Aorta (tissue), 5 donors: ENCODE measurements around the gene DNAJB7. TPM values are rescaled to one million over a fixed set of nuclear protein-coding genes. Genes with fewer than 3 reads are reported as not detected.
"Not testable (repeated sequence)": the region's sequence is repeated elsewhere in the genome, so short reads cannot be mapped to it uniquely, and the experiment has no call there.

Experiments used
- ATAC-seq: fragments of 200-7000 bp; cut with Tn5 transposase; one replicate; pipeline ENCODE4 v1.9.1; 2022; ENCODE audit warnings: moderate library complexity; ENCODE audit not compliant: low FRiP score
- DNase-seq, 2 donors: peaks; one replicate each; pipeline ENCODE4 v3.0.0-alpha.2; 2020
- H3K27ac ChIP-seq, 2 donors: one replicate each; pipeline ENCODE4 v1.5.1; 2013; ENCODE audit warnings: low read length in 2 of 2, mild to moderate bottlenecking in 2 of 2, moderate library complexity in 2 of 2, control low read depth in 1 of 2, inconsistent platforms in 1 of 2, low read depth in 1 of 2
- H3K27me3 ChIP-seq, 2 donors: one replicate each; pipeline ENCODE4 v1.6.1; 2013; ENCODE audit warnings: control low read depth in 1 of 2, low read length in 1 of 2, mild to moderate bottlenecking in 1 of 2, moderate library complexity in 1 of 2; ENCODE audit not compliant: insufficient read depth in 2 of 2, control insufficient read depth in 1 of 2
- H3K36me3 ChIP-seq, 2 donors: one replicate each; pipeline ENCODE4 v1.6.1; 2013; ENCODE audit warnings: control low read depth in 1 of 2, low read length in 1 of 2, mild to moderate bottlenecking in 1 of 2; ENCODE audit not compliant: insufficient read depth in 2 of 2, control insufficient read depth in 1 of 2
- H3K4me1 ChIP-seq, 2 donors: one replicate each; pipeline ENCODE4 v1.6.1; 2013; ENCODE audit warnings: low read length in 2 of 2, control low read depth in 1 of 2, mild to moderate bottlenecking in 1 of 2, moderate library complexity in 1 of 2; ENCODE audit not compliant: insufficient read depth in 2 of 2, control insufficient read depth in 1 of 2
- H3K4me3 ChIP-seq, 2 donors: one replicate each; pipeline ENCODE4 v1.5.1; 2013; ENCODE audit warnings: low read length in 2 of 2, control low read depth in 1 of 2, mild to moderate bottlenecking in 1 of 2
- H3K9me3 ChIP-seq: one replicate; pipeline ENCODE4 v1.6.1; 2013; ENCODE audit warnings: mild to moderate bottlenecking, low read length; ENCODE audit not compliant: control insufficient read depth
- WGBS, 2 donors: extraction: QIAGEN DNeasy Blood & Tissue Kit; methylation state at CpG; one replicate each; pipeline ENCODE4 v1.1.7; 2013; 5-methylcytosine and 5-hydroxymethylcytosine counted together
- intact Hi-C, 2 donors: fragments of 100-400 bp; cut with DNase I; formaldehyde crosslinking; loops; one replicate each; pipeline versions ENCODE4 v1.14.2 to v1.15.0; 2022
- polyA plus RNA-seq, 2 donors: library from polyadenylated mRNA; stranded (reverse); fragments of 200-250 nt; gene quantifications; one replicate each; pipeline ENCODE4 v1.2.3, GENCODE V29; 2013
- total RNA-seq, 2 donors: library from RNA; stranded (reverse); fragmentation: NEBNext Ultra II Directional; extraction: Animal tissue kit (Norgen Biotek cat#: 25700); gene quantifications; one replicate each; pipeline ENCODE4 v1.2.1, GENCODE V29; 2021
- donor health status: healthy with polysubstance abuse.
- donor health status: Bipolar disorder and iron deficiency.
- donor health status: DM: no; HTN: no; CAD: no.
- donor health status: DM: no; HTN: no; CAD: no.
- donor health status: DM: yes; HTN: yes; CAD: no.

DNAJB7 gene
- total and polyA plus RNA-seq, 4 donors: not detected

GRCh38 chr22:40826984-40827741 lies 34.8 kb downstream of the DNAJB7 start:
- peaks cover 0 to 2% of the 10 kb centered on the region in 2 donors for H3K36me3 ChIP-seq
- H3K9me3 ChIP-seq: no peaks in the 10 kb centered on the region
- no peak overlapping the region for H3K27ac ChIP-seq
- intact Hi-C loops: no loop called here
- H3K27me3 ChIP-seq: no peaks in the 10 kb centered on the region
- no peak overlapping the region for H3K4me3 ChIP-seq
- WGBS, 2 donors: 55 to 63% methylated on average over 7 of the region's 7 CpGs
- H3K4me1 ChIP-seq: no peaks in the 10 kb centered on the region
- no peak for DNase-seq
- ATAC-seq: no peak

- H3K4me1 ChIP-seq, H3K27me3 ChIP-seq, H3K4me3 ChIP-seq, H3K27ac ChIP-seq, intact Hi-C loops, ATAC-seq, DNase-seq, H3K36me3 ChIP-seq, H3K9me3 ChIP-seq: not testable (repeated sequence)
- 96 to 100% methylated on average over 2 of the region's 2 CpGs for WGBS, 2 donors
Observed at GRCh38 chr22:40826292-40826691, 35.6 kb downstream of the DNAJB7 start.

- H3K27ac ChIP-seq: no peak overlapping the region
- no peak for ATAC-seq
Observed at GRCh38 chr22:40823426-40823825, 38.5 kb downstream of the DNAJB7 start.

DNA sequence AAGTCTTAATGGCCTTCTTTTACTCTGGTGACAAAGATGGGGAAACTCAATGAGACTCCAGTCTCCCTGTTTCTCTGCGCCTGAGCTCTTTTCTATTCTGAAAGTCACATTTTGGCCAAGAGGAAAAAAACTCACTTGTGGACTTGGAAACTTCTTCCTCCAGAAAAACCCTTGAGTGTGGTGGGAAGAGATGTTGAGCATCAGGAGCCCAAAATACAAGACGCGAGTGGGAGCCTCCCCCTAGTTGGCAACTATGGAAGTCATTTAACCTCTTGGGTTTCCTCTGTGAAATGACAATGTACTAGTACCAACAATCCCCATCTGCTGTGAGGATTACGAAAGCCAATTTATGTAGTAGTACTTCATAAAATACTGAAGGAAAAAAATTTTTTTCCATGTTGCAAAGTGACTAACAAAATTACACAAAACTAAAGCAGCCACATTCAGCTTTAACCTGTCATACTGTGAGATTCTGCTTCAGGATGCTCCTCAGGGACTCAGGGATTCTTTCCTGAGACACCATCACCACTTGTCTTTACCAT lies 42.2 kb downstream of the DNAJB7 start:
- Histone ChIP-seq H3K4me1 (peaks cover 4 to 7% of the 10 kb centered on the region in 2 donors), H3K4me3 (peak overlapping the region; percentile 57 to 82), H3K27me3 (no peaks in the 10 kb centered on the region), H3K36me3 (no peaks in the 10 kb centered on the region), H3K27ac (peak overlapping the region in 1 of 2 donors; percentile 89), H3K9me3 (no peaks in the 10 kb centered on the region)
- 1% methylated on average over 4 of the region's 4 CpGs for WGBS, 2 donors
- no peak for DNase-seq
- ATAC-seq: no peak
- intact Hi-C loops: no loop called here

More at GRCh38 chr22:40823426-40823825, 38.5 kb downstream of the DNAJB7 start:
- no peaks in the 10 kb centered on the region for H3K36me3 ChIP-seq
- DNase-seq: no peak
- no peak overlapping the region for H3K4me3 ChIP-seq
- intact Hi-C loops: no loop called here
- H3K9me3 ChIP-seq: no peaks in the 10 kb centered on the region
- WGBS, 2 donors: 51 to 64% methylated on average over 1 of the region's 1 CpG
- H3K27me3 ChIP-seq: no peaks in the 10 kb centered on the region
- no peaks in the 10 kb centered on the region for H3K4me1 ChIP-seq

DNA sequence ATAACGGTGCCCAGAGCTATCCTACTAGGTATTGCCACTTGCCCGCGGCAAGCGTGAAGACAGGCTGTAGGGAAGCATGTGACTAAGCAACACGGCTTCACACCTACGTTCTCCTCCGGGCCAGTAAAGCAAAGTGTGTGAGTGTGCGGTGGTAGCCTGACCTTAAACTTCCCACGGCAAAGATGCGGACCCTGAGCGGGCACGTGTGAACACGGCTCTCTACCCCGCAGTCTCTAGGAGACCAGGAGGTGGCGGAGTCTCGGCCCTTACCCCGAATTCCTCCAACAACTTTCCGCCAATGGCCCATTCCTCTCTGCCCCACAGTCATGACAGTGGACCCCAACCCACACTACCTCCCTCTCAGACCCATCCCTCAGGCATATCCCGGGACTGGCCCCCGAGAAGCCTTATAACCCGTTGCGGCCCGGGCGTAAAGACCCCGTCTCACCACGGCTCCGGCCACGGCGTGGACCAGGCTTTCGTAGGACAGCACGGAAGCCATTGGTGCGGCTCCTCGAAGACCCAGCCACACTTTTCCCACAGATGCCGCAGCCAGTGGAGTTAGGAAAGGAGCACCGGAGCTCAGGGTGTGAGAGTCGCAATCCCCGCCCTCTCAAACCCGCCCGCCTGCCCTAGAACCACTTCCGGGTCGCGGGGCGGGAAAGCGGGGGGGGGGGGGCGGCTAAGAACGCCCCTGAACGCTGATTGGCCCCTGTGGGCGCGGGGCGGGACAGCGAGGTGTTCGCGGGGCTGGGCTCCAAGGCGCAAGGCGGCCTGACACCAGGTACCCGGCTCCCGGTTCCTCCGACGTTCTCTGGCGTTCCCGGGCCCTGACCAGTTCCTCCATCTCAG lies 42.9 kb downstream of the DNAJB7 start, which contains the start of gene SLC25A17:
TSS of gene SLC25A17 (minus strand) at position 600 of the 852 bp plus-strand sequence. CDS start at position 502, 98 bp downstream.
- intact Hi-C loops: no loop called here
- Histone ChIP-seq H3K4me1 (peaks cover 4 to 7% of the 10 kb centered on the region in 2 donors), H3K4me3 (peak within 1 kb of the TSS; percentile 57 to 82), H3K9me3 (no peaks in the 10 kb centered on the region), H3K36me3 (no peaks in the 10 kb centered on the region), H3K27me3 (no peaks in the 10 kb centered on the region), H3K27ac (peak within 1 kb of the TSS in 1 of 2 donors; percentile 89)
- DNase-seq: peak; percentile 90 to 96
- peak; percentile 93 for ATAC-seq
- 0 to 1% methylated on average over 51 to 61 of the region's 61 CpGs for WGBS, 2 donors

- Histone ChIP-seq H3K4me1 (peaks cover 4 to 7% of the 10 kb centered on the region in 2 donors), H3K27me3 (no peaks in the 10 kb centered on the region), H3K36me3 (no peaks in the 10 kb centered on the region), H3K27ac (no peak overlapping the region), H3K9me3 (no peaks in the 10 kb centered on the region), H3K4me3 (peak overlapping the region in 1 of 2 donors; percentile 57)
- ATAC-seq (no peak), DNase-seq (no peak)
- WGBS, 2 donors: 23 to 27% methylated on average over 12 to 14 of the region's 14 CpGs
- intact Hi-C loops: no loop called here
Observed at GRCh38 chr22:40818192-40818746, 43.6 kb downstream of the DNAJB7 start.

GRCh38 chr22:40817737-40818136 lies 44.2 kb downstream of the DNAJB7 start:
- Histone ChIP-seq H3K27ac (no peak overlapping the region), H3K27me3 (no peaks in the 10 kb centered on the region), H3K36me3 (no peaks in the 10 kb centered on the region), H3K4me3 (no peak overlapping the region), H3K4me1 (peaks cover 4 to 7% of the 10 kb centered on the region in 2 donors), H3K9me3 (no peaks in the 10 kb centered on the region)
- ATAC-seq (no peak), DNase-seq (no peak)
- intact Hi-C loops: no loop called here
- WGBS, 2 donors: 88 to 92% methylated on average over 4 of the region's 4 CpGs

- DNase-seq: no peak
- H3K4me1 ChIP-seq: peaks cover 4 to 7% of the 10 kb centered on the region in 2 donors
- intact Hi-C loops: no loop called here
- no peaks in the 10 kb centered on the region for H3K9me3 ChIP-seq
- H3K27me3 ChIP-seq: no peaks in the 10 kb centered on the region
- no peak for ATAC-seq
- no peak overlapping the region for H3K4me3 ChIP-seq
- H3K27ac ChIP-seq: no peak overlapping the region
- no peaks in the 10 kb centered on the region for H3K36me3 ChIP-seq
Observed at GRCh38 chr22:40813912-40814315, 48.0 kb downstream of the DNAJB7 start.
